Gastroesophageal sphincter (tissue), 4 donors: ENCODE measurements around the gene HIP1R. TPM values are rescaled to one million over a fixed set of nuclear protein-coding genes. Genes with fewer than 3 reads are reported as not detected.

ENCODE experiments used
- ATAC-seq: fragments of 150-250 bp; one replicate; pipeline ENCODE4 v1.9.1; 2016; ENCODE audit warnings: mild to moderate bottlenecking, moderate library complexity
- H3K27ac ChIP-seq, 4 donors: fragments of 200-600 bp; sonication (generic) in 3 of 4; 1 replicate in 3 of 4; 2 replicates in 1 of 4; pipeline ENCODE4 v1.5.1; 2016 to 2019
- H3K27me3 ChIP-seq: fragments of 200-600 bp; sonication (generic); one replicate; pipeline ENCODE4 v1.5.1; 2019
- H3K36me3 ChIP-seq, 2 donors: fragments of 200-600 bp; sonication (generic); one replicate each; pipeline ENCODE4 v1.5.1; 2019; ENCODE audit warnings: control low read depth in 1 of 2
- H3K4me1 ChIP-seq, 3 donors: fragments of 200-600 bp; sonication (generic); 1 replicate in 2 of 3; 2 replicates in 1 of 3; pipeline ENCODE4 v1.5.1; 2016 to 2019; ENCODE audit warnings: control low read depth in 2 of 3
- H3K4me3 ChIP-seq, 2 donors: fragments of 200-600 bp; sonication (generic); one replicate each; pipeline ENCODE4 v1.5.1; 2019; ENCODE audit warnings: mild to moderate bottlenecking in 1 of 2, moderate library complexity in 1 of 2
- H3K9me3 ChIP-seq, 3 donors: fragments of 200-600 bp; sonication (generic); one replicate each; pipeline ENCODE4 v1.5.1; 2017 to 2019; ENCODE audit warnings: control low read depth in 2 of 3
- CTCF ChIP-seq, 4 experiments: fragments of 200-600 bp in 2 of 4; fragments of 450-650 bp in 2 of 4; sonication (generic) in 1 of 4; IDR thresholded peaks; one replicate each; pipeline ENCODE4 v1.5.1; 2017 to 2019; ENCODE audit warnings: antibody characterized with exemption in 4 of 4, mild to moderate bottlenecking in 2 of 4, moderate library complexity in 2 of 4
- EP300 ChIP-seq: sonication (generic); formaldehyde crosslinking; IDR thresholded peaks from one replicate; pipeline ENCODE4 v1.6.1; 2017; ENCODE audit warnings: antibody characterized with exemption, mild to moderate bottlenecking
- POLR2A ChIP-seq, 2 donors: fragments of 450-650 bp; IDR thresholded peaks; one replicate each; pipeline ENCODE4 v1.6.1; 2017; ENCODE audit warnings: antibody characterized with exemption in 2 of 2, mild to moderate bottlenecking in 2 of 2, moderate library complexity in 1 of 2
- POLR2AphosphoS5 ChIP-seq: sonication (generic); formaldehyde crosslinking; IDR thresholded peaks from one replicate; pipeline ENCODE4 v1.6.1; 2017; ENCODE audit warnings: antibody characterized with exemption
- WGBS, 2 donors: methylation state at CpG; one replicate each; pipeline ENCODE4 v1.1.5; 2018; ENCODE audit warnings: low coverage in 1 of 2; 5-methylcytosine and 5-hydroxymethylcytosine counted together
- total RNA-seq, 4 donors: library from RNA; depleted of rRNA; stranded (reverse); fragments of >200 nt; gene quantifications; one replicate each; pipeline ENCODE4 v1.1.0, GENCODE V29; 2016

Gene HIP1R
- total RNA-seq, 4 donors from 2014 or later, result 10.2 to 32.5 (median 23.9) TPM

- ATAC-seq, result no peak
- H3K9me3 ChIP-seq, result no peaks in the 10 kb centered on the region
- WGBS, 2 donors, result no CpG with 5 or more reads among the region's 16 CpGs
- no peak overlapping the region for H3K27ac ChIP-seq
- H3K27me3 ChIP-seq, result no peaks in the 10 kb centered on the region
- H3K4me1 ChIP-seq, result peaks cover 0 to 32% (median 4%) of the 10 kb centered on the region in 3 donors
- no peak for TF ChIP-seq POLR2AphosphoS5
- no peak for TF ChIP-seq CTCF (IDR thresholded peaks at IDR 0.05)
- TF ChIP-seq EP300, result no peak
- TF ChIP-seq POLR2A (IDR thresholded peaks at IDR 0.05), result no peak
- H3K36me3 ChIP-seq, result no peaks in the 10 kb centered on the region
- no peak overlapping the region for H3K4me3 ChIP-seq
Observed at GRCh38 chr12:122847921-122848421, 12.7 kb downstream of the HIP1R start.

GRCh38 chr12:122848471-122849351 lies 13.5 kb downstream of the HIP1R start:
- no peaks in the 10 kb centered on the region for H3K9me3 ChIP-seq
- 43% methylated on average over 3 of the region's 36 CpGs; no CpG with 5 or more reads in 1 of the 2 donors for WGBS, 2 donors
- no peaks in the 10 kb centered on the region for H3K27me3 ChIP-seq
- no peak for TF ChIP-seq EP300
- no peak for TF ChIP-seq POLR2AphosphoS5
- TF ChIP-seq POLR2A (IDR thresholded peaks at IDR 0.05), result no peak
- TF ChIP-seq CTCF (IDR thresholded peaks at IDR 0.05), result no peak
- H3K27ac ChIP-seq, result no peak overlapping the region
- no peaks in the 10 kb centered on the region for H3K36me3 ChIP-seq
- ATAC-seq, result no peak
- H3K4me1 ChIP-seq, result peaks cover 0 to 34% (median 4%) of the 10 kb centered on the region in 3 donors
- no peak overlapping the region for H3K4me3 ChIP-seq

GRCh38 chr12:122849352-122850047 lies 14.2 kb downstream of the HIP1R start:
- ATAC-seq, result no peak
- no peak overlapping the region for H3K4me3 ChIP-seq
- TF ChIP-seq EP300 (no peak), POLR2A (IDR thresholded peaks at IDR 0.05) (no peak), POLR2AphosphoS5 (no peak), CTCF (IDR thresholded peaks at IDR 0.05) (no peak)
- 92 to 100% methylated on average over 2 to 7 of the region's 26 CpGs for WGBS, 2 donors
- no peaks in the 10 kb centered on the region for H3K9me3 ChIP-seq
- H3K36me3 ChIP-seq, result no peaks in the 10 kb centered on the region
- H3K27me3 ChIP-seq, result no peaks in the 10 kb centered on the region
- no peak overlapping the region for H3K27ac ChIP-seq
- peaks cover 0 to 31% (median 4%) of the 10 kb centered on the region in 3 donors for H3K4me1 ChIP-seq

- peaks cover 0 to 2% of the 10 kb centered on the region in 2 donors for H3K36me3 ChIP-seq
- H3K4me1 ChIP-seq, result peaks cover 0 to 26% (median 4%) of the 10 kb centered on the region in 3 donors
- ATAC-seq, result no peak
- no peak overlapping the region for H3K4me3 ChIP-seq
- no peaks in the 10 kb centered on the region for H3K9me3 ChIP-seq
- H3K27ac ChIP-seq, result no peak overlapping the region
- H3K27me3 ChIP-seq, result no peaks in the 10 kb centered on the region
- no CpG with 5 or more reads among the region's 14 CpGs for WGBS, 2 donors
- TF ChIP-seq EP300 (no peak), POLR2A (IDR thresholded peaks at IDR 0.05) (no peak), POLR2AphosphoS5 (no peak), CTCF (IDR thresholded peaks at IDR 0.05) (no peak)
Observed at GRCh38 chr12:122850048-122850445, 14.8 kb downstream of the HIP1R start.
